T-helper 9 cell (primary cell): ENCODE data around the gene GNS.

Source experiments
- DNase-seq: peaks from one replicate; pipeline ENCODE4 v3.0.0-alpha.2; 2020

Gene GNS

DNA sequence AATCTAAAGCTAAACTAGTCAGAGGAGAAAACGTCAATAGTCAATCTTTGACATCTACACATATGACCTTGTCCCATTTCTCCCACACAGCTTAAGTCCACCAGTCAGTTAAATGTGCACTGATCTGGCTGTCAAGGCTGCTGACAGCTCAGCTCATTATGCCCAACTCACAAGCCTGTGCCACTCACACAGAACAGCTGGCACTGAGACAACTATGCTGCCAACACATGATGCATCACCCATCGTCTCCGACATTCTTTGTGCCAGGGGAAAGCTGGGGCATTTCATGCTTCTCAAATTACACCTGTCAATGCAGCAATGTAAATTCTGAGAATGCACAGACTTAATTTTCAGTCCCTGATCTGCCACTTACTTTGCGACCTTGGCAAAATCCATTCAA, 25.3 kb downstream of the GNS start:
- no peak for DNase-seq

- no peak for DNase-seq
Measured at GRCh38 chr12:64731683-64732082, 27.5 kb downstream of the GNS start.

GRCh38 chr12:64730588-64730969, 28.6 kb downstream of the GNS start:
- no peak for DNase-seq

- DNase-seq: no peak
Measured at GRCh38 chr12:64729909-64730587, 29.2 kb downstream of the GNS start.

DNA sequence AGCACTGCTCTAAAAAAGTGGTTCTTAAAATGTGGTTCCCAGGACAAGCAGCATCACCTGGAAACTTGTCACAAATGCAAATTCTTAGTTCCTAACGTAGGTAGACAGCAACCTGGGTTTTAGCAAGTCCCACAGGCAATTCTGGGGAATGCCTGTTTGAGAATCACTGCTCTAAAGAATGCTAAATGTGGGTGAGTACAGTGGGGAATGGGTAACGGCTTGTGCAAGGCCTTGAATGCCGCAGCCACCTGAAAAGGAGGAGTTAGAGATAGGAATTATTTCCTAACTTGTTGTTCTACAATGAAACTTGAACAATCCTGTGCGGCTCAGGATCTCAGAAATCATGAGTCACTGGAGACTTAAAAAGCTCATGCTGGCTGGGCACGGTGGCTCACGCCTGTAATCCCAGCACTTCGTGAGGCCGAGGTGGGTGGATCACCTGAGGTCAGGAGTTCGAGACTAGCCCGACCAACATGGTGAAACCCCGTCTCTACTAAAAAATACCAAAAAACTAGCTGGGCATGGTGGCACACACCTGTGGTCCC, 34.9 kb downstream of the GNS start:
- DNase-seq: no peak

DNA sequence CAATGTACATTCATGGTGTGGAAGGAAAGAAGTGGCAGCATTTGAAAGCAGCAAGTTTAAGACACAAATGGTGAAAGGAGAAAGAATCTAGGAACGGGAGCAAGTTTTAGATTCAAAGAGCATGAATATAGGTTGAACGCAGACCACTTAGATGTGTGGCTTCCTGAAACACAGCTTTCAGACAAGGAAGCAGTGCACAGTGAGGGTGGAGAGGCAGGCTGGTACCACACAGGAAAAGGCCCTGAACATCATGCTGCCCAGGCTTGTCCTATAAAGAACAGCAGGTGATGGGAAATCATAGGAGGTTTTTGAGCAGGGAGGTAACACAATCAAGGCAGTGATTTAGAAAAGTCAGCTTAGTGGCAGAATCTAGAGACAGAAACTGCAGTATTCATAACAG, 35.6 kb downstream of the GNS start:
- DNase-seq: no peak

GRCh38 chr12:64722835-64723234, 36.4 kb downstream of the GNS start:
- no peak for DNase-seq

DNA sequence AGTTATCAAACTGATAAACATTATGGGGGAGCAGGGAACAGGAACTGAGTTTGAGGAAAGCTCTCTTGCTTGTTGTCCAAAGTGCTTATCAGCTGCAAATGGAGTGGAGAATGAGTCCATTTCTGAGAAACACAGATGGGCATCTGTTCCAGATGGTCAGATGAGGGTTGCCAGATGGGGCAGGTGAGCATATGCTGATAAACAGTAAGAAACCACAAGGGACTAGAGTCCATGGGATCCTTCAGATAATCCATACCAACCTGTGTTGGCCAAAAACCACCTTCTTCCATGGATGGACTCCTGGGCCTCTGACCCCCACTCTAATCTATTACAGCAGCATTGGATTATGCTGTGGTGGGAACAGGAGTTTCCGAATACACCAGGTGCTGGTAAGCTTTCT, 38.3 kb downstream of the GNS start:
- DNase-seq: no peak

GRCh38 chr12:64718649-64719048, 40.6 kb downstream of the GNS start:
- no peak for DNase-seq

GRCh38 chr12:64716839-64717455, 42.3 kb downstream of the GNS start:
- DNase-seq: no peak

DNA sequence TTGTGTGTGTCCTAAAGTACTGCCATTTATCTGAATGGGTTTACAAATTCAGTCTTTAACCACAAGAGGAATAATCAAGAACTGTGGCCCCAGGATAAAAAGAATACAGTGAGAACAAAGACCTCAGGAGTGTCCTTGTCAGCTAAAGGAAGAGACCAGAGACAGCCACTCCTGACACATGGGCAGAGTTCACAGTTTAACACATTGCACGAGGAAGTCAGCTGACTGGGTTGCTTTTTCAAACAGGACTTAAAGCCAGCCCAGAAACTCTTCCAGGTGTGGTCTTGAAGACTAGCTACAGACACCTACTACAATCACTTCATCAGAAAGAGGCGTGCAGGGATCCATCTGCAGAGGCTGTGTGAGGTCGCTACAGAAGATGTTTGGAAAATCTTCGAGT, 42.8 kb downstream of the GNS start:
- no peak for DNase-seq

DNA sequence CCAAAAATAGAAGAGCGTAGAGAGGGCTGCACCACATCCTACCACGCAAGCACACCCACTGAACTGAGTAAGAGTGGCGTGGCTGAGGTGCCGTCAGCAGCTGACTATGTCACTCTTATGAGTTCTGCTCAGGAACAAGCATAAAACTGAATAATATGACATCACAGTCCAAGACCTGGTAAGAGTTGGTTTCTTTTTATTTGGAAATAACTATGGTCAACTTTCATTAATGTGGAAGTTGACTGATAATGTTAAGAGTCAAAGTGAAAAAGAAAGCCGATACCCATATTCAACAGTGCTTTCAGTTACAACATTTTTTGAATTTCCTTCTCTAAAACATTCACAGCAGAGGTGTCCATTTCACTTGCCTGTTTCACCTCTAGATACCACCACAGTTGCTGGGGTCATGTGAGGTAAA, 44.6 kb downstream of the GNS start:
- DNase-seq: no peak

- DNase-seq: no peak
Measured at GRCh38 chr12:64713376-64713775, 45.8 kb downstream of the GNS start.

GRCh38 chr12:64709429-64709828, 49.8 kb downstream of the GNS start:
- no peak for DNase-seq

DNA sequence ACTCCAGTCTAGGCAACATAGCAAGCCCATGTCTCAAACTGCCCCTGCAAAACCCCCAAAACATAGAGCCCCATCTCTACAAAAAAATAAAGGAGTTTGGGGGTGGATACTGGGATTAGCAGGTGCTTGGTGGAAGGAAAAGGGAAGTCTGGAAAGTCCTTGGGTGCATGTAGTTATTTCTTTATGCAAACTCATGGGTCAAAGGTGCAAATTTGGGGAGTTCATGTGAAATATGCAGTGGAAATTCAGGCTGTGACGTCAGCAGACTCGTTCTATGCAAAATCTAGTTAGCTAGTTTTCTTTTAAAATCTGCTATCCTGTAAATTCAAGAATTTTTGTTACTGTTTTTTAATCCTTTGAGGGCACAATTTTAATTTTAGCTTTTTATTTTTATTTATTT, 51.3 kb downstream of the GNS start:
- no peak for DNase-seq

- no peak for DNase-seq
Measured at GRCh38 chr12:64707362-64707761, 51.8 kb downstream of the GNS start.

DNA sequence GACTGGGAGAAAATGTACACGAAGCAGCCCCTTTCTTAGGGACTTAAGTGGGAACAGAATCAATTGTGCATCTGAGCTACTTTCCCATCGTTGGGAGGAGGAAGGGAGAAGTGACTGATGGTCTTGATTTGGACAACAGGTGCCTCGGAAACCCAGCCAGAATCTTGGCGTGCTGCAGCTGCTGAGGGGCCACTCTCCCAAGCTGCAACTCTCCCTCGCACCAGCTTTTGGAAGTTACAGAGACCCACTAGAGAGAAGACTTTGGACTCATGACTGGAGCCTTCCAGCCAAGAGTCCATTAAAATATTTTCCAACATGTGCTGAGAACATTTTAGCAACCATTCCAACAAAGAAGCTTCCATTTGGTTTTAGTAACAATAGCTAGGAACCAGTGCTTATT, 52.3 kb downstream of the GNS start:
- DNase-seq: no peak

DNA sequence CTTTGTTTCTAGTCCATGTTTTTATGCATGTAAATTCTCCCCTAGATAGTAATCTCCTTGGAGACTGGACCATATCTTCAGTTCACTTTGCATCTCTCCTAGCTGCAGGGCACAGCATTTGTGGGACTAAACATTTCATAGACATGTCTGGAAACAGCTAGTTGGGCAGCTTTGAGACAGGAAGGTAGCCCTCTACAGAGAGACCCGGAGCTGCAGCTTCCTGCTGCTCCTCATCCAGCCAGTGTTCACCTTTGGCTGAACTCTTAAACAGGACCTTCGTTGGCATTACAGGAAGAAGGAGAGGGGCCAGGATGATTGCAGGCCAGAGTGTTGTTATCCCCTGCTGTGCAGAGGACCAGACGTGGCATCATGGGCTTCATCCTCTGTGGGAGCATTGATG, 52.9 kb downstream of the GNS start:
- DNase-seq: no peak

DNA sequence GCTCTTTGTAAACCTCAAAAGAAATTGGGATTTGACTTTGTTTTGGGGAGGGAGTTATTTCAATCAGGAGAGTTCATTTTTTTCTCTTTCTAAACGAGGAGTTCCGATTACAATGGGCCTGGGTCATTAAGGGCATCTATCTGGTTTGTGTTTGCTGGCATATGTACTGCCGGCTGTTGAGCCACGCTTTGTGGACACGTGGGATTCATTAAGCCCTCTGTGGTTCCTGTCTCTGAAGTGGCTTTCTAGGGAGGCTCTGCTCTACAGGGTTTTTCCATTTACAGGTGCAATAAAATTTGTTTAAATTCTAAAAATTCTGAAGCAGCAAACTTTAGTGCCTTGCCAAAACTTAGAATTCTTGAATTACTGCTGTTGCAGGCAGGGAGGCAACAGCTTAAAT, 57.9 kb downstream of the GNS start:
- DNase-seq: no peak

GRCh38 chr12:64700532-64700931, 58.7 kb downstream of the GNS start:
- DNase-seq: no peak

GRCh38 chr12:64699504-64700115, 59.6 kb downstream of the GNS start:
- DNase-seq: no peak

GRCh38 chr12:64696080-64696741, 63.0 kb downstream of the GNS start:
- DNase-seq: no peak

GRCh38 chr12:64695550-64695949, 63.7 kb downstream of the GNS start:
- DNase-seq: no peak
